Measurements from ENCODE around the gene PPARA. TPM values are rescaled to one million over a fixed set of nuclear protein-coding genes. Genes with fewer than 3 reads are reported as not detected.

The PPARA gene
- total RNA-seq, 2 donors from 2014 or later = 31.7 to 36.1 TPM

GRCh38 chr22:46276563-46276962 is 126.2 kb downstream of the PPARA start:
- Mint-ChIP-seq H3K9me3 (no peaks in the 10 kb centered on the region), H3K4me1 (ENCODE audit: low read depth in 2 of 2) (peaks cover 51 to 54% of the 10 kb centered on the region in 2 donors), H3K4me3 (peak overlapping the region; percentile 56), H3K36me3 (peaks cover 22% of the 10 kb centered on the region), H3K27ac (peak overlapping the region in 1 of 2 donors; percentile 75), H3K27me3 (no peaks in the 10 kb centered on the region)
- DNase-seq (ENCODE audit: low spot score) = no peak
- ATAC-seq = no peak

- DNase-seq (ENCODE audit: low spot score) (peak; percentile 55), ATAC-seq (no peak)
- Mint-ChIP-seq H3K4me1 (ENCODE audit: low read depth in 2 of 2) (peaks cover 61 to 64% of the 10 kb centered on the region in 2 donors), H3K36me3 (peaks cover 25% of the 10 kb centered on the region), H3K27me3 (no peaks in the 10 kb centered on the region), H3K4me3 (peak overlapping the region; percentile 72), H3K9me3 (no peaks in the 10 kb centered on the region), H3K27ac (no peak overlapping the region)
Measured at GRCh38 chr22:46278656-46279645, 128.6 kb downstream of the PPARA start.

DNA sequence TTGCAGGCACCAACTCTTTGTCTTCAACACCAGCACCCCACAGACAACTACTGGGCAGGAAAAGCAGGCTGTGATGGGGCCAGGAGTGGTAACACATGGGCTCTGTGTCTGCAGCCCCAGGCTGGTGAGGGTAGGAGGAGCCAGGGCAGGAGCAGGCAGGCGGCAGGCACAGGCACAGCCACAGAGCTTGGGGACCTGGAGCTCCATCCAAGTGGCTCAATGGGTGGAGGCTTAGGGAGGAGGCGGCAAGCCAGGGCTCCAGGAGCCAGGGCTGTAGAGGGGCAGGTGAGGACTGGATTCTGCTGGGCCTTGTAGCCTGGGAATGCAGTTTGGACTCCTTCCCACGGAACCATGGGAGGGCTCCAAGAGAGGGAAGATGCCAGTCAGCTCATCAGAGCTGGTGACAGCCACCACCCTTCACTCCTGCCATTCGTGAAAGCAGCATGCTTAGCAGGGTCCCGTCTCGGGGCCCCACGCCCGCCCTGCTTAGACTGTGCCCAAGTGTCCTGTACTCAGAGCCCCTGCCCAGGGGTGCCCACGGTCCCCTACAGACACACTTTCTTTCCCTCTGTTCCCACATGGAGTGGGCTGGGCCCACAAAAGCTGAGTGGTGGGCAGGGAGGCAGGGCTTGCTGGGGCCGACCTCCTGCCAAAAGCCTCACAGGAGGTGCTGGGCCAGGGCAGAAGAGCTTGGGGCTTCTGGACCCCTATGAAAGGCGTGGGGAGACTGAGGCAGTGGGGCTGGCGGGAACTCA is 129.9 kb downstream of the PPARA start:
- no peak for ATAC-seq
- Mint-ChIP-seq H3K27ac (peak overlapping the region; percentile 87 to 99), H3K27me3 (no peaks in the 10 kb centered on the region), H3K4me1 (ENCODE audit: low read depth in 2 of 2) (peaks cover 64 to 68% of the 10 kb centered on the region in 2 donors), H3K36me3 (peaks cover 28% of the 10 kb centered on the region), H3K4me3 (peak overlapping the region; percentile 81), H3K9me3 (no peaks in the 10 kb centered on the region)
- DNase-seq (ENCODE audit: low spot score) = peak; percentile 44

GRCh38 chr22:46280999-46281623 is 130.8 kb downstream of the PPARA start:
- ATAC-seq = peak; percentile 95 to 96
- H3K36me3 Mint-ChIP-seq = peaks cover 23% of the 10 kb centered on the region
- peak; percentile 89 for DNase-seq (ENCODE audit: low spot score)

GRCh38 chr22:46281866-46282678 is 131.7 kb downstream of the PPARA start:
- H3K4me3 Mint-ChIP-seq = peak overlapping the region; percentile 81
- ATAC-seq (no peak), DNase-seq (ENCODE audit: low spot score) (peak; percentile 55)
- peak overlapping the region; percentile 87 to 99 for H3K27ac Mint-ChIP-seq
- peaks cover 56 to 63% of the 10 kb centered on the region in 2 donors for H3K4me1 Mint-ChIP-seq (ENCODE audit: low read depth in 2 of 2)
- H3K27me3 Mint-ChIP-seq = no peaks in the 10 kb centered on the region
- H3K9me3 Mint-ChIP-seq = no peaks in the 10 kb centered on the region
- H3K36me3 Mint-ChIP-seq = peaks cover 20% of the 10 kb centered on the region

More at GRCh38 chr22:46280999-46281623, 130.8 kb downstream of the PPARA start:
- peak overlapping the region; percentile 87 to 99 for H3K27ac Mint-ChIP-seq
- H3K9me3 Mint-ChIP-seq = no peaks in the 10 kb centered on the region
- H3K4me3 Mint-ChIP-seq = peak overlapping the region; percentile 81
- H3K4me1 Mint-ChIP-seq (ENCODE audit: low read depth in 2 of 2) = peaks cover 58 to 63% of the 10 kb centered on the region in 2 donors
- H3K27me3 Mint-ChIP-seq = no peaks in the 10 kb centered on the region

DNA sequence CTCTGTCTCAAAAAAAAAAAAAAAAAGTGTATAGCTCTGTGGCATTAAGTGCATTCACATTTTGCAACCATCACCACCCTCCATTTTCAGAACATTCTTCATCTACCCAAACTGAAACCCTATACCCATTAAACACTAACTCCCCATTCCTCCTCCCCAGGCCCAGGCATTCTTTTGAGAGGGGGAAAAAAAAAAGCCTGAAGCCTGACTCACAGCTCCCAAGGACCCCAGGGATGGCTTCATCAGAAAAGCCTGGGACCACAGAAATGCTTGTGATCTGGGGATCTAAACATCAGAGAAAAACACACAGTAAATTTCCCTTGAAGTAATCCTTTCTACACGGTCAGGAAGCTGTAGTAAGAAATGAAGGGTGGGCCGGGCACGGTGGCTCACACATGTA is 135.7 kb downstream of the PPARA start:
- peak overlapping the region; percentile 54 for H3K4me3 Mint-ChIP-seq
- no peak for ATAC-seq
- H3K27me3 Mint-ChIP-seq = no peaks in the 10 kb centered on the region
- H3K9me3 Mint-ChIP-seq = no peaks in the 10 kb centered on the region
- peaks cover 59 to 64% of the 10 kb centered on the region in 2 donors for H3K4me1 Mint-ChIP-seq (ENCODE audit: low read depth in 2 of 2)
- H3K27ac Mint-ChIP-seq = peak overlapping the region; percentile 99
- H3K36me3 Mint-ChIP-seq = peaks cover 13% of the 10 kb centered on the region
- no peak for DNase-seq (ENCODE audit: low spot score)

GRCh38 chr22:46286941-46287872 is 136.9 kb downstream of the PPARA start:
- Mint-ChIP-seq H3K27me3 (no peaks in the 10 kb centered on the region), H3K9me3 (no peaks in the 10 kb centered on the region), H3K4me3 (peak overlapping the region; percentile 93), H3K36me3 (peaks cover 14% of the 10 kb centered on the region), H3K4me1 (ENCODE audit: low read depth in 2 of 2) (peaks cover 50 to 57% of the 10 kb centered on the region in 2 donors), H3K27ac (peak overlapping the region; percentile 99)
- ATAC-seq (no peak), DNase-seq (ENCODE audit: low spot score) (no peak)

- Mint-ChIP-seq H3K36me3 (peaks cover 18% of the 10 kb centered on the region), H3K4me1 (ENCODE audit: low read depth in 2 of 2) (peaks cover 55 to 62% of the 10 kb centered on the region in 2 donors), H3K4me3 (peak overlapping the region; percentile 93), H3K27ac (peak overlapping the region; percentile 99), H3K27me3 (no peaks in the 10 kb centered on the region), H3K9me3 (no peaks in the 10 kb centered on the region)
- peak; percentile 92 for DNase-seq (ENCODE audit: low spot score)
- ATAC-seq = peak; percentile 91 to 93
Measured at GRCh38 chr22:46287873-46288751, 137.8 kb downstream of the PPARA start.

GRCh38 chr22:46288846-46289243 is 138.5 kb downstream of the PPARA start:
- H3K4me1 Mint-ChIP-seq (ENCODE audit: low read depth in 2 of 2) = peaks cover 60 to 68% of the 10 kb centered on the region in 2 donors
- ATAC-seq (peak in 1 of 2 donors; percentile 1), DNase-seq (ENCODE audit: low spot score) (no peak)
- H3K27ac Mint-ChIP-seq = peak overlapping the region; percentile 99
- no peaks in the 10 kb centered on the region for H3K9me3 Mint-ChIP-seq
- H3K4me3 Mint-ChIP-seq = peak overlapping the region; percentile 93
- peaks cover 17% of the 10 kb centered on the region for H3K36me3 Mint-ChIP-seq
- no peaks in the 10 kb centered on the region for H3K27me3 Mint-ChIP-seq

DNA sequence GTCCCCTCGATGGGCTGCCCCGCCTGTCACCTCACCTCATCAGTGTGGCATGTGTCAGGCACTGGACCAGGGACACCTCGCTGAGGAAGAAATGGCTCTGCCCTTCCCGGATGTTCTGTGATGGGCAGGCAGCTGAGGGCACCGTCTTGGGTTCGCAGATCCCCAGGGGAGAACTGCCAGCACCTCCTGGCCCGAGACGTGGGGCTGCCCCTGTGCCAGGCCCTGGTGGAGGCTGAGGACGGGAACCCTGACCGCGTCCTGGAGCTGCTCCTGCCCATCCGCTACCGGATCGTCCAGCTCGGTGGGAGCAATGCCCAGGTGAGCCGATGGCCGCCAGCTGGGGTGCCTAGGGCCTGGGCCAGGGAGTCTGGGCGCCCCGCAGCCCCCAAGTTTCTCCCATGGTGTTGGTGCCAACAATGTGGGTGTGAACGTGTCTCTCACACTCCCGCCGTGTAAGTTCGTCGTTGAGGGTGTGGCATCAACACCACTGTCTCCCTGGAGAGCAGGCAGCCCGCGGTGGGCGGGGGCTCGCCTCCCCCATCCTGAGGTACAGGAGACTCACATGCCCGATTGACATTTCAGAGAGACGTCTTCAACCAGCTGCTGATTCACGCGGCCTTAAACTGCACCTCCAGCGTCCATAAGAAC is 139.0 kb downstream of the PPARA start:
- Mint-ChIP-seq H3K27ac (peak overlapping the region; percentile 99), H3K27me3 (no peaks in the 10 kb centered on the region), H3K4me1 (ENCODE audit: low read depth in 2 of 2) (peaks cover 55 to 66% of the 10 kb centered on the region in 2 donors), H3K4me3 (peak overlapping the region; percentile 93), H3K36me3 (peaks cover 12% of the 10 kb centered on the region), H3K9me3 (no peaks in the 10 kb centered on the region)
- ATAC-seq = peak in 1 of 2 donors; percentile 10
- no peak for DNase-seq (ENCODE audit: low spot score)
